ENCODE measurements around the gene GSAP.

GRCh38 chr7:77266291-77266794 is 149.8 kb downstream of the GSAP start:
- TF ChIP-seq, protein P1, sequence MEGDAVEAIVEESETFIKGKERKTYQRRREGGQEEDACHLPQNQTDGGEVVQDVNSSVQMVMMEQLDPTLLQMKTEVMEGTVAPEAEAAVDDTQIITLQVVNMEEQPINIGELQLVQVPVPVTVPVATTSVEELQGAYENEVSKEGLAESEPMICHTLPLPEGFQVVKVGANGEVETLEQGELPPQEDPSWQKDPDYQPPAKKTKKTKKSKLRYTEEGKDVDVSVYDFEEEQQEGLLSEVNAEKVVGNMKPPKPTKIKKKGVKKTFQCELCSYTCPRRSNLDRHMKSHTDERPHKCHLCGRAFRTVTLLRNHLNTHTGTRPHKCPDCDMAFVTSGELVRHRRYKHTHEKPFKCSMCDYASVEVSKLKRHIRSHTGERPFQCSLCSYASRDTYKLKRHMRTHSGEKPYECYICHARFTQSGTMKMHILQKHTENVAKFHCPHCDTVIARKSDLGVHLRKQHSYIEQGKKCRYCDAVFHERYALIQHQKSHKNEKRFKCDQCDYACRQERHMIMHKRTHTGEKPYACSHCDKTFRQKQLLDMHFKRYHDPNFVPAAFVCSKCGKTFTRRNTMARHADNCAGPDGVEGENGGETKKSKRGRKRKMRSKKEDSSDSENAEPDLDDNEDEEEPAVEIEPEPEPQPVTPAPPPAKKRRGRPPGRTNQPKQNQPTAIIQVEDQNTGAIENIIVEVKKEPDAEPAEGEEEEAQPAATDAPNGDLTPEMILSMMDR (IDR thresholded peaks at IDR 0.05; ENCODE audit: extremely low read depth in 1 of 2, insufficient read depth in 1 of 2, low read depth in 1 of 2, low read length in 2 of 2) = no peak
- TF ChIP-seq MAX (IDR thresholded peaks at IDR 0.05; ENCODE audit: insufficient read depth, insufficient read length) = no peak
- no peak for TF ChIP-seq JUN (IDR thresholded peaks at IDR 0.05; ENCODE audit: borderline replicate concordance, insufficient read depth, insufficient read length, low read depth)
- TF ChIP-seq EZH2 (IDR thresholded peaks at IDR 0.05; ENCODE audit: borderline replicate concordance, low read depth, low read length, severe bottlenecking) = no peak
- no peak for TF ChIP-seq POLR2AphosphoS5 (IDR thresholded peaks at IDR 0.05; ENCODE audit: insufficient read depth, low read depth, low read length)
- TF ChIP-seq POLR2A (IDR thresholded peaks at IDR 0.05; ENCODE audit: low read depth, low read length) = no peak

Data from endothelial cell of umbilical vein (primary cell).